CD4-positive, alpha-beta T cell treated with Interleukin-10 for 1 hour (primary cell): ENCODE data around the gene TM2D1.
A peak's percentile ranks its signal among the peaks of the same experiment; 100 is the strongest.
"Not testable (repeated sequence)": the region's sequence is repeated elsewhere in the genome, so short reads cannot be mapped to it uniquely, and the experiment has no call there.

ENCODE experiments used
- DNase-seq: peaks from one replicate; pipeline ENCODE4 v3.0.0-alpha.2; 2020

TM2D1 gene

DNA sequence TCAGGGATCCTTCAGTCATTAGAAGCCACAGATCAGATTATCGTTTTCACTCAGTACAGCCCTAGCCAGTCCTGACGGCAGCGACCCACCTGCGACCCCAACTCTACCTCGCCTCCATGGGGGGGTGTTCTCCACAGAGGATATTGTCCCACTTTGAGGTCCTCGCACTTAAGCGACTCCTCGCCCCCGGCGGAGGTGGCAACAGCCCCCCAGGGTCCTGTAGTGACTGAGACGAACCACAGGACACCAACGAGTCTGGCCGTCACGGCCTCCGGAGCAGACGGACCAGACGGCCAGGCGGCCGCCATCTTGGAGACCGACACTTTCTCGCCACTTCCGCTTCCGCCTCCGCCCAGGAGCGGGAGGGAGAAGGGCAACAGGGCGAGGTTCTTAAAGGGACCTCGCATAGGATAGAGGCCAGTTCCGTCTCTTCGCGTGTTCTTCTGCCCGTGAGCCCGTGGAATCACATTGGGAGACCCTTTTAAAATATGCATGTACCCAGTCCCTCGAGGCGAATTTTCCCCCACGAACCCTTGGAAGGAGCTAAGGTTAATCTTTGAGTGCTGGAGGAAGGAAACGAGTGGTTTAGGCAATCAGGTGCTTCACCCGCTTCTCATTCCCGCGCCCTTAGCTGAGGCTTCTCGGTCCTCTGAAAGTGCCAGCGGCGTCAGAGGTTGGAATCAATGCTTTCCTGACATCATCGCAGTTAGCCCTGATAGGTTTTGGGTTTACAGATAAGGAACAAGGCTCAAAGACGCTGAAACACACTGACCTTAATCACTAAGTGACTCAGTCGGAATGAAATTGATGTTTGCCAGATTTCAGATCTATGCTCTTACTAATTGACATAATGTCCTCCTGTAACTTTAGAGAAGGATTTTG is at the start of gene TM2D1:
TM2D1 (minus strand) TSS at position 329 of the 882 bp plus-strand sequence; CDS start at position 308, 21 bp downstream.
- DNase-seq: peak; percentile 87

DNA sequence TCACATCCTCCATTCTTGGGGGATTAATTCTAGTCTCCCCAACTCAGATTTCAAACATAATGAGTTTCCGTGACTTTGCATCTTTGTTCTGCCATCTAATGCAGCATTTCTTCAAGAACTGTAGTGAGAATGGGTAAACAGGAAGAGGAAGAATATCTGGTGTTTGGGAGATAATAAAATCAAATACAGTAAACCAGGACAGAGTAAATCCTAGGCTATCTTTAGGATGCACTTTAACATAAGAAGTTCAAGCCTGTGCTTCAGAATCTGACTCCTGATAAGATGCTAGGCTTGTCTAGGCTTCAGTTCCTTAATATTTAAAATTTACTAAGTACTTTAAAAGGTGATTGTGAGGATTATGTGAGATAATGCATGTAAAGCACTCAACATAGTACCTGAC is 45.2 kb upstream of the TM2D1 start:
- no peak for DNase-seq

DNA sequence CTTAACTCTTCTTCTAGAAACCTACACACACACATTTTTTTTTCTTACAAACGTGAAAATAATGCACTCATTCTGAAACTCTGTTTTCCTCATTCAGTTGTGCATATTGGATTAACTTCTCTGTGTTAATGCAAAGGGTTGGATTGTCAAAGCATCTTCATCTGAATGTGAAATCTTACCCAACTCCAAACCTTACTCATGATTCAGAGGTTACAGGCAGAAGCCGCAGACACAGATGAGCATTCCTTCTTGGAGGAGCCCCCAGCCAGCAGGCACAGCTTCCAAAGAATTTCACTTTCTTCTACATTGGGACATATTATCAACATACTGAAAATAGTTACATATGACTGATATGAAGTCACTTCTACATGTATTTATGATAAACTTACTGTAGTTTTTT is 33.0 kb upstream of the TM2D1 start:
- no peak for DNase-seq

DNA sequence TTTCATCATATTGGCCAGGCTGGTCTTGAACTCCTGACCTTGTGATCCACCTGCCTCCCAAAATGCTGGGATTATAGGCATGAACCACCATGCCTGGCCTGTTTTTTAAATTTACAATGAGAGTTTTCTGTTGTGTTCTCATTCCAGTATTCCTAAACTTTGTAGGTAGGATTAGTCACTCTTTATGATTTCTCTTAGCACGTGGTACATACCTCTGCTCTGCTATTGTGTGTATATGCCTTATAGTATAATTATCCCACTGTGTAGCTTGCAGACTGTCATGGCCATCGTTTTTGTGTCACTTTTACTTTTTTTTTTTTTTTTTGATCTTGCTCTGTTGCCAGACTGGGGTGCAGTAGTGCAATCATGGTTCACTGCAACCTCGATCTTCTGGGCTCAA is 31.8 kb upstream of the TM2D1 start:
- DNase-seq: no peak

DNA sequence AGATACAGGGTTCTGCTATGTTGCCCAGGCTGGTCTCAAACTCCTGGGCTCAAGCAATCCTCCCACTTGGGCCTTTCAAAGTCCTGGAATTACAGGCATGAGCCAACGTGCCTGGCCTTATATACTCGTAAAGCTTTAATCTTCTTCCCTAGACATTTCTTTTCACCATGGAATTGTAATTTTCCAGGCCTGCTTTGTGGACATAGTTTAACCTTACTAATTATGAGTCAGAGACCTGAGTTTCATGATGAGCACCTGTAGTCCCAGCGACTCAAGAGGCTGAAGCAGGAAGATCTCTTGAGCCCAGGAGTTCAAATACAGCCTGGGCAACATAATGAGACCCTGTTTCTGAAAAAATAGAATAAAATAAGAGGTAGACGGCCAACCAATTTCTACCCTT is 29.6 kb upstream of the TM2D1 start:
- no peak for DNase-seq

DNA sequence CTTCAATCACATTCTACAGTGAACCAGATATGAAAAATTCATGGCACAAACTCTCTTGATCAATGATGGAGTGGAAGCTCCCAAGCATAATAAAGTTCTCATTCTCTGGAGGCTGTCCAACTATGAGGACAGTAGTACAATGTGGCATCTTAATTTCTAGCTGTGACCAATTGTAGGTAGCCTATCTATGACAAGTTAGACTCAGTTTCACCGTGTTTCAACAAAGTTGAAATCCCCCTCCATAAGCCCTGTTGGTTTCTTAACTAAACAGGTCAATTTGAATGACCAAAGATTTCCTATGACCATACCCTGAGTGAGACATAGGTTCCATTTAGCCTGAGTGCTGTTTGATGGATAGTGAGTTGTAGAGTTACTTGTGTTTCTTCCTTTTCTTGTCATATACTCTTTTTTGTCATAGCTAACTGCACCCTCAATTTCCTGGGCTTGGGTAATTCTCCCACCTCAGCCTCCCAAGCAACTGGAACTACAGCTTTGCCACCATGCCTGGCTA is 29.1 kb upstream of the TM2D1 start:
- DNase-seq: no peak

DNA sequence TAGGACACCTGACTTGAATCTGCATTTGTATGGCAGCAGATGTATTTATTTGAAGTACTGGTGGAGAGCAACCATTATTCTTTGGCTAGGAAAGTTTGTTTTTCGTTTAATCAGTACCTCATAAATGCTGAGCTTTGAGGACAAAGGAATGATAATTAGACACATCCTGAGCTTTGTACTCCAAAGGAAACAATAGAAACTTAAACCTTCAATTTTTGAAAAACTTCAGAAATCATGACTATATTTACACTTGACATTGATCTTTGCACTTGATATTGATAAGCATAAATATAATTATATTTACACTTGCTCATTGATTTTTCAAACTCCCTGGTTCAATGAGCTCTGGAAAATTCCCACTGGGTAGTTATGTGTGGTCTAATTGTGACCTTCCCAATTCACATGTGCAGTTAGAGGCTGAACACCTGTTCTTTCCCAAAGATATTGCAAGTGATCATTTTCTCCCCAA is 28.0 kb upstream of the TM2D1 start:
- no peak for DNase-seq

DNA sequence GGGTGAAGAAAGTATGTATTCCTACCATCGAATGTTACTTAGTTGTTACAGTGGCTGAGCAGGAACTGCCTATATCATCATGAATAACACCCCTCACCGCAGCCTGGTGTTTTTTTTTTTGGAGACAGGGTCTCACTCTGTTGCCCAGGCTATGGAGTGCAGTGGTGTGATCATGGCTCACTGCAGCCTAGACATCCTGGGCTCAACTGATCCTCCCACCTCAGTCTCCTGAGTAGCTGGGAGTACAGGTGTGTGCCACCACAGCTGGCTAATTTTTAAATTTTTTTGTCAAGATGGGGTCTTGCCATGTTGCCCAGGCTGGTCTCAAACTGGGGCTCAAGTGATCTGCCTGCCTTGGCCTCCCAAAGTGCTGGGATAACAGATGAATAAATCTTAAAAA is 24.6 kb upstream of the TM2D1 start:
- DNase-seq: no peak

DNA sequence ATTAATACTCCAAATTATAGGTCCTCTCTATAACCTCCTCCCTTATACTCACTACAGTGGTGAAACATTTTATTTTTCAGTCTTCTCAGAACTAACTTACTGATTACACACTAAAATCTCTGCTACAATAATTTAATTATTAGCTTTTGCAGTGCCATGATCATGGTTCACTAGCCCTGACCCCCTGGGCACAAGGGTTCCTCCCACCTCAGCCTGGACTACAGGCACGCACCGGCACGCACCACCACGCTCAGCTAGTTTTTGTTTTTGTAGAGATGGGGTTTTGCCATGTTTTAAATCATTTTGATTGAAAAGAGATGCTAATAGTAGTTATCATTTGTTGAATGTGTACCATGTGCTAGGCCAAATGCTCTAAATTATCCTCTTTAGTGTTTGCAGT is 23.6 kb upstream of the TM2D1 start:
- no peak for DNase-seq

DNA sequence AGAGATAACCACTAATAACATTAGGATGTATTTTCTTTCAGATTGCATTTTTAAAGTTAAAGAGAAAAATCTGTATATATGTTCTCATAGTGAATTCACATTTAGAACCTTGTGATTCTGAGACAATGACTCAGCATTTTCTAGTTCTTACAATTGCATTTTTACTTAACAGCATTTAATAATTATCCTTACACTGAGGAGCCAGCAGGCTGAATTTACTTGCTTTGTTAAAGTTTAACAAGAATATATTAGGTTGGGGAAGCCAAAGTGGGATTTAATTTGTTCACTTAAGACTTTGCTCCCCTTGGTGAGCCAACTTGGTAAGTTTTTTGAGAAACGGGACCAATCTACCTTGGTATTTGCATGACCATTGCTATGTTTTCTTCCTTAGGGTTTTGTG is 21.9 kb upstream of the TM2D1 start:
- DNase-seq: no peak

DNA sequence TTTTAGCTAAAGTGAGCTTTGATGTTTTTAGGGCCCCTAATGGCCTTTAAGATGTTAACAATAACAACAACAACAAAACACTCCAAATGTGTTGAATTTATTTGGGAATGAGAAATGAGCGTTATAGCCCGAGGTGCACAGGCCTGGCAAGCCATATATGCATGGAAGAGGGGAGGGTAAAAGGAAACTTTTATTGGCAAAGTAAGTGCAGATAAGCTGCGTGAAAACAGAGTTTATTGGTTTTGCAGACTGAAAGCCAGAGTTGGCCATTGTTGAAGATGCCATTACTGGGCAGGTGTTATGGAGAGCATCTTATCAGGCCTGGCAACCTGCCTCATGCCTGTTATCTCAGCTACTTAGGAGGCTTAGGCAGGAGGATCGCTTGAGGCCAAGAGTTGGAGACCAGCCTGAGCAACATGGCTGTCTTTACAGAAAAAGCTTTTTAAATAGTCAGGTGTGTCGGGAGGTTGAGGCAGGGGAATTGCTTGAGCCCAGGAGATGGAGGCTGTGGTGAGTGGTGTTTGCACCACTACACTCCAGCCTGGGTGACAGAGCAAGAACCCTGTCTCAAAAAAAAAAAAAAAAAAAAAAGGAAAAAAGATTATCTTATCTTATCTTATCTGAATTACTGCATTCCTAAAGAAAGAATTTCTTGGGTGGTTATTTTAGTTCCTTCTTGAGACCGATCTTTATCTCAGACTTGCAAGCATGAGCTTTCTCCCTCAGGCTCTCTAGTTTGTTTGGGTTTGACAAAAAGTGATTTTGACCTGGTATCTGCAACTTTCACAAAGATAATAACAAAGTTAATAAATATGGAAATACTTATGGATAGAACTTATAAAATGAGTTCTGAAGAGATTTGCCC is 19.0 kb upstream of the TM2D1 start:
- DNase-seq: no peak

DNA sequence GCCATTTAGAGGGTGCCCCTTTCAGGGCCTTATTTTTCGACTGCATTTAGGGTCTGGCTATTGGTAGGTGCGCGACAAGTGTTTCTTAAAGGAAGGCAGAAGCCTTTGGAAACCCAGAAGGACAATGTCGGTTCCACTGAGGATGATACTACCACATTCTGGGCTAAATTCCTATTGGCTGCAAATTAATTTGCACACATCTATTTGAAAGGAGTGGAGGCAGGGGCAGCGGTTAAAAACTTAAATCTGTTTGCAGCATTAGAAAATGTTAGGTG is 18.4 kb upstream of the TM2D1 start:
- no peak for DNase-seq

DNA sequence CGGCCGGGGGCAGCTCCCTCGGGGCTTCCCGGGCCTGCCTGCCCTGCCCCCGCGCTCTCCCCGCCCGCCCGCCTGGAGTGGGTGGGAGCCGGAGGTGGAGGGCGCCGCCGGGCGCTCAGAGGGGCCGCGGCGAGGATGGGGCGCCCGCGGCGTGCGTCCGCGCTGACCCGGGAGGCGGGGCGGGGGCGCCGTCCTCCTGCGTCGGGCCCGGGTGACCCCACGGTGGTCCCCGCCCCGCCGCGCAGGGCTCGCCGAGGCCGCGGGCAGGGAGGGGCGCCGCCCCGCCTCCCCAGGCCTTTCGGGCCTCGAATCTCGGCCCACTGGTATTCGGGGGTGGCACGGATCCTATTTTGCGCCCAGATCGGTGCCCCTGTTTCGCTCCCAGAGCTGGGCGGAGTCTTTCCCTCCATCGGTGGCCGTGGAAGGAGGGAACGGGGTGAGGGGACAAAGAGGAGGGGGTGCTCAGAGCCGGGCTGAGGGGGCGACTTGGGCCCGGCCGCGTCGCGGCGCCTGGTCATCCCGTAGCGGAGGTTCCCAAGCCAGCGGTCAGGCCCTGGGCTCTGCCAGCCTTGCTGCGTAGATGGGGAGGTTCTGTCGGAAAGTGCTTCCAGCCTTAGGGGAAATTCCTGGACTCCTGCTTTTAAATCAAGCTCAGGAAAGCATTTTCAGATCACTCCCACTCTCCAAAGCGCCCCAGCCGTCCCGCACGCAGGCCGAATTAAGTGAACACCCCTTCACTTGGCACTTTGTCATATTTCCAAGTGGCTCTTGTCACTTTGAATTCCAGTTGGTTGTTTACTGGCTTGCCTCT is 17.9 kb upstream of the TM2D1 start:
- no peak for DNase-seq

DNA sequence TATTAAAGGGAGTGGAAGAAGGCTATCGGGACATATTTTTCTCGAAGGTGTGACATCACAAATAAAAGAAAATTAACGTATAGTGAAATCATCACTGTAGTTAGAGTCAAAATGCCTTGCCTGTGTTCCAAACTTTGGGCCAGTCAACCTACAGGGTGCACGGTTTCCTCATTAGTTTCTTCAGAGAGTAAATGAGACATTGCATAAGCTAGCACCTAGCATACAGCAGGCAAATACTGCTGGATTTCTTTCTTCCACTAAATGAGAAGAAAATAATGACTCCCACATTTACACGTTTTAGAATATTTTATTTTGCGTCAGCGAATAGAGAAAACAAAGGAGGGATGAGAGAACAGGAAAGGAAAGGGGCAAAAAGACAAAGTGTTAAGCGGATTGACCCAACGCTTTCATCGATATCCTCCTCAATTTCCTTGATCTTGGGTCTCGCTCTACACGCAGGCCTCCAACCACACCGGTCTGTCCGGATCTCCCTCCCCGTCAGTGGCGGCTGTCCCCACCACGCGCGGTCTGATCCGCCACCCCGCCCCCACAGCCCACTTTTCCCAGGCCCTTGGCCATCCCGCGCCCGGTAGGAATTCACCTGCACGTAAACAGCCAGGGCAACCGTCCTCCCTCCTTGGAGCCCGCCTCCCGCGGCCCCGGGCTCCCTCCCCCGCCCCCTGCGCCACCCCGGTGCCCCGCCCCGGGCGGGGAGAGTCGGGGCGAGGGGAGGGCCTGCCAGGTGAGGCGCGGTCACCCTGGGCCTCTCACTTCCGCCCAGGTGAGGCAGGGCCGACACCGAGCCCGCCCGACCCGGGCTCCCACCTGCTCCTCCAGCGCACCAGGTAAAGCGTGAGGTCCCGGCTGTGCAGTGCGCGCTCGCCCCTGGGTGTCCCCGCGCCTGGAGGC is 17.0 kb upstream of the TM2D1 start, which contains the start of gene PATJ:
PATJ (plus strand) TSS at position 770 of the 909 bp plus-strand sequence. CDS start 20,413 bp downstream, outside the sequence.
- DNase-seq: peak; percentile 78

DNA sequence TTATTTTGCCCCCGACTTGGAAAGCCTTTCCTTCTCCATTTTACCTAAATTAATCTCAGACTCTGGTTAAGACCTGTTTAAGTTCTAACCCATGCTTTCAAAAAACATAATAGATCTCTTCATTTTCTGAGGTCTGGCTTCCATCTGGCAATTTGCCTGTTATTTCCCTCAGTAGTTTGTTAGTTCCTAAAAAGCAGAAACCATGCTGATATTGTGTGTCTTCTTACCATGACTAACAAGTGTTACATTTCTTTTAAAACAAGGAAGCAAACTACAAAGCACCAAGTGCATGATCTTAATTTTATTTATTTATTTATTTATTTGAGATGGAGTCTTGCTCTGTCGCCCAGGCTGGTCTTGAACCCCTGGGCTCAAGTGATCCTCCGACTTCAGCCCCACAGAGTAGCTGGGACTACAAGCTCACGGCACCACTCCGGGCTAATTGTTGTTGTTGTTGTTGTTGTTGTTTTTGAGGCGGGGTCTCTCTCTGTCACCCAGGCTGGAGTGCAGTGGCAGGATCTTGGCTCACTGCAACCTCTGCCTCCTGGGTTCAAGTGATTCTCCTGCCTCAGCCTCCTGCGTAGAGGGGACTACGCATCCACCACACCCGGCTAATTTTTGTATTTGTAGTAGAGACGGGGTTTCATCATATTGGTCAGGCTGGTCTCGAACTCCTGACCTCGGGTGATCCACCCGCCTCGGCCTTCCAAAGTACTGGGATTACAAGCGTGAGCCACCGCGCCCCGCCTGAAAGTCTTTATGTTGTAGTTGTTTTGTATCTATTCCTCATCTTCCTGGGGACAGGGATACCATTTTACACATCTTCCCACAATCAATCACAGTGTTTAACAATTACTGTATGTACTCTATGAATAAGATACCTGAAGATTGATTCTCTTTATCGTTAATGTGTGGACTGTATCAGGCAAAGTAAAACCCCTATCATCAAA is 16.1 kb upstream of the TM2D1 start:
- DNase-seq: no peak

DNA sequence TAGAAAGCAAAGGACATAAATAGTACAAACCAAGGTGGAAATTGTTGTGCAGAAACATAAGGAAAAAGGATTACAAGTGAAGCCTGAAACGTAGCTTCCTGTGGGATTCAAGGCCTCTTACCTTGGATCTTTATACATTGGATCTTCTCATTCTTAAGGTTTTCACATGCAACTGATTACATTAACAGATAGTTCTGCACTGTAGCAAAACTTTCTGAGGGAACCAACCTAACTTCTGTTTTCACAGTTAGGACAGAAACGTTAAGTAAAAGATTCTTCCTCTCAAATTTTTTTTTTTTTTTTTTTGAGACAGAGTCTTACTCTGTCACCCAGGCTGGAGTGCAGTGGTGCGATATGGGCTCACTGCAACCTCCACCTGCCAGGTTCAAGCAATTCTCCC is 7.8 kb upstream of the TM2D1 start:
- DNase-seq: no peak

DNA sequence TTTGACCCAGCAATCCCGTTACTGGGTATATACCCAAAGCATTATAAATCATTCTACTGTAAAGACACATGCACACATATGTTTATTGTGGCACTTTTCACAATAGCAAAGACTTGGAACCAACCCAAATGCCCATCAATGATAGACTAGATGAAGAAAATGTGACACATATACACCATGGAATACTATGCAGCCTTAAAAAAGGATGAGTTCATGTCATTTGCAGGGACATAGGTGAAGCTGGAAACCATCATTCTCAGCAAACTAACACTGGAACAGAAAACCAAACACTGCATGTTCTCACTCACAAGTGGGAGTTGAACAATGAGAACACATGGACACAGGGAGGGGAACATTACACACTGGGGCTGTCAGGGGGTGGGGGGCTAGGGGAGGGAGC is 5.7 kb upstream of the TM2D1 start:
- not testable (repeated sequence) for DNase-seq

DNA sequence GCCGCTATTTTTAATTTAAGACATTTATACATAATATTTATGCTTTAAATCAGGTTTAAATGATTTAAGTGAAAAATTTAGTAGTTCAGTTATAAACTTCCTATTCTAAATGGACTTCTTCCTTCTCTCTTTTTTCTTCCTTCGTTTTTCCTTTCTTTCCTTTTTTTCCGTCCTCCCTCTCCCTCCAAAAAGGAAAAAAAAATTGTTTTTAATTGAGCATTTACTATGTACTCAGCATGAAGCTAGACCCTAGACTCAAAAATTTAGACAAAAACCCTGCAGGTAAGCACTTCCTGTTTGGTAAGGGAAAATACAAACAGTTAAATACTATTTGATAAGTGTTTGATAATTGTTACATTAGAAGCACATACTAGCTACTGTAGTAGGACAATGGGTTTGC is 2.6 kb upstream of the TM2D1 start:
- DNase-seq: no peak

DNA sequence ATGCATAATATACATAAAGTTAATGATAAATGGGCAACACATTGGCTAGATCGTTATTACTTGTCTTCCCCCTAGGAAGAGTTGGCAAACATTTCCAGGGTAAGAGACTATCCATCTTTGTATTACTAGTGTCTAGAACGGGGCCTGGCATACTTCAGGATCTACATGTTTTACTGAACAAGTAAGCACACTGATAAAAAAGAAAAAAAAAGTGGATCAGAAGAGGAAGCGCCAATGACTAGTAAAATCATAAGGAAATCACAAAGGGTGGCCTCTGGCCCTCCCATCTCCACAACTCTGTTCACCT is 482 bp downstream of the TM2D1 start:
- DNase-seq: no peak

DNA sequence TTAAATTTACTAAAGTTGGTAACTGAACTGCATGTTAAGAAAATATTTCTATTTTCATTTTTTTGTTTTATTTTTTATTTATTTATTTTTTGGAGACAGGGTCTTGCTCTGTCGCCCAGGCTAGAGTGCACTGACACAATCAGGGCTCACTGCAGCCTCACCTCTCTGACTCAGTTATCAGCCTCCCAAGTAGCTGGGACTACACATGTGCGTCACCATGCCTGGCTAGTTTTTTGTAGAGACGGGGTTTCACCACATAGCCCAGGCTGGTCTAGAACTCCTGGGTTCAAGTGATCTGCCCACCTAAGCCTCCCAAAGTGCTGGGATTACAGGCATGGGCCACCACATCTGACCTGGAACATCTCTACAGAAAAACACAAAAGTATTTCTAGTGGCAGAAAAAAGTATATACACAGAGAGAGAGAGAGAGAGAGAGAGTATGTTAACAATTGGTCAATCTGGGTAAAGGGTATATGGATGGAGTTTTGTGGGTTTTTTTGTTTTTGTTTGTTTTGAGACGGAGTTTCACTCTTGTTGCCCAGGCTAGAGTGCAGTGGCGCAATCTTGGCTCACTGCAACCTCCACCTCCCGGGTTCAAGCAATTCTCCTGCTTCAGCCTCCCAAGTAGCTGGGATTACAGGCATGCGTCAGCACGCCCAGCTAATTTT is 5.8 kb downstream of the TM2D1 start:
- DNase-seq: not testable (repeated sequence)
